ENCODE measurements around the gene HOXA9.

Gene HOXA9

GRCh38 chr7:27141137-27141922 lies 24.0 kb downstream of the HOXA9 start:
- no peak for FAIRE-seq

DNA sequence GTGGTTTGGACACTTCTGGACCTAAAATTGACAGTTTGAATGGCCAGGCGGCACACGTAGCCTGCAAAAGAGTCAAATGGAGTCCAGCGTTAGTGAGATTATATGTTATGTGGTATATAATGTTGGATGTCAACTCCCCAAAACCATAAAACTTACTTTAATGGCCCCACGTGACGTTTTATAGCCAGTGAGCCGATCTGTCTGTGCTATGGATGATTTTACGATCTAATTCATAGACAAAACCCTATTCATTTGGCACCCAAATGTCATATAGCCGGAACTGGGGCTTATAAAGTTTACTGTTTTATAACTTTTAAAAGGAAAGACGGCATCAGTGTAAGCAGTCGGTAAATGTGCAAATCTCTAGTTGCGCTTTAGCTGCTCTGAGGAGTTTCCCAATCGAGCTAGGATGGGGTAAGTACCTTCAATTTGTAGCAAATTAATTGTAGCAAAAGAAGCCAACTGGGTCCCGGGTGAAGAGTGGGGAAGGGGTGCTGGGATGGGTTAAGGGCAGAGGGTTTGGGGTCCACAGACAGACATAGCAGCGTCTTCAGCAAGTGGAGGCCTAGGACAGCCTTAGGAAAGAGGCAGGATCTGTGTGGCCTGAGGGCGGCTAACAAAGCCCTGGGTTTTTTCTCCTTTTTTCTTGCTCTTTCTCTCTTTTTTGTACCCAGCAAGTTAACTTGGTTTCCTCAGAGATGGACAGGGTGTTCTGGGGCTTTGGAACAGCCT lies 25.0 kb downstream of the HOXA9 start:
- no peak for FAIRE-seq
- no peak for TF ChIP-seq POLR2A (IDR thresholded peaks at IDR 0.05; ENCODE audit: low read depth, low read length)
- DNase-seq (ENCODE audit: insufficient read length, low spot score): no peak

More at GRCh38 chr7:27141137-27141922, 24.0 kb downstream of the HOXA9 start:
- no peak for TF ChIP-seq POLR2A (IDR thresholded peaks at IDR 0.05; ENCODE audit: low read depth, low read length)
- no peak for DNase-seq (ENCODE audit: insufficient read length, low spot score)

GRCh38 chr7:27139334-27140125 lies 25.8 kb downstream of the HOXA9 start:
- DNase-seq (ENCODE audit: insufficient read length, low spot score): no peak
- TF ChIP-seq POLR2A (IDR thresholded peaks at IDR 0.05; ENCODE audit: low read depth, low read length): no peak
- no peak for FAIRE-seq

DNA sequence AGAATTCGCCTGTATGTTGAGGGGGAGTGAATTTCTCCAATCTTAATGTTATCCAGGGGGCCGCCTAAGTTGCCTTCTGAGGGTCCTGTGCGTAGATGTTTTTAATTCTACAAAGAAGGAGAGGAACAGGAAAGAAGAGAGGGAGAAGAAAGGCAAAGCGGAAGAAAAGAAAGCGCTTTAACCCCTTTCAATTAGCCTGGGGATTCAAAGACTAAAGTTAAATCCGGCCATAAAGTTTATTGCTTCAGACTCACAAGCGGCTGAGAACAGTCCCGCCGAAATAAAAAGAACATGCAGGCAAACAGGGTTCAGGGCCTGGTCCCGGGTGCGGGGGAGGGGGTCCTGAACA lies 26.4 kb downstream of the HOXA9 start:
- DNase-seq (ENCODE audit: insufficient read length, low spot score): no peak

GRCh38 chr7:27138472-27138871 lies 26.9 kb downstream of the HOXA9 start:
- FAIRE-seq (no peak), DNase-seq (ENCODE audit: insufficient read length, low spot score) (no peak)
- no peak for TF ChIP-seq POLR2A (IDR thresholded peaks at IDR 0.05; ENCODE audit: low read depth, low read length)

More for the DNA sequence above, 26.4 kb downstream of the HOXA9 start:
- no peak for TF ChIP-seq POLR2A (IDR thresholded peaks at IDR 0.05; ENCODE audit: low read depth, low read length)
- no peak for FAIRE-seq

- FAIRE-seq: no peak
- no peak for DNase-seq (ENCODE audit: insufficient read length, low spot score)
- TF ChIP-seq POLR2A (IDR thresholded peaks at IDR 0.05; ENCODE audit: low read depth, low read length): no peak
These were observed 27.6 kb downstream of the HOXA9 start for GRCh38 chr7:27137640-27138315.

DNA sequence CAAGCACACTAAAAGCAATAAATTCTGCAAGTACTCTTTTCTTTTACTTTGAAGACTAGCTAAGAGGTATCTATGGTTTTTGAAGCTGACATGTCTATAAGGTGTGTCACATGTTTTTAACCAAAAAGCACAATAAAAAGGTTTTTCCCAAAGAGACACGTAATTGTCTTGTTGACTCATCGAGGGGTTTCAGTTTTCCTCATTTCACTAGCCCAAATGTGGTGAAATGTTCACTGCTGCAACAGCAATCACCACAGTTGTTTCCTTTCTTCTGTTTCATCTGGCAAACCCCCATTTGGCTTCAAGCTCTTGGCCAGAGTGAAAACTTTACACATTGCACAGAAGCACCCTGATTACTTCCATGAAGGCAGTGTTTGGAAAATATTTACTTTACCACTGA lies 30.9 kb downstream of the HOXA9 start:
- peak; percentile 89 for FAIRE-seq
- DNase-seq (ENCODE audit: insufficient read length, low spot score): no peak
- TF ChIP-seq POLR2A (IDR thresholded peaks at IDR 0.05; ENCODE audit: low read depth, low read length): no peak

DNA sequence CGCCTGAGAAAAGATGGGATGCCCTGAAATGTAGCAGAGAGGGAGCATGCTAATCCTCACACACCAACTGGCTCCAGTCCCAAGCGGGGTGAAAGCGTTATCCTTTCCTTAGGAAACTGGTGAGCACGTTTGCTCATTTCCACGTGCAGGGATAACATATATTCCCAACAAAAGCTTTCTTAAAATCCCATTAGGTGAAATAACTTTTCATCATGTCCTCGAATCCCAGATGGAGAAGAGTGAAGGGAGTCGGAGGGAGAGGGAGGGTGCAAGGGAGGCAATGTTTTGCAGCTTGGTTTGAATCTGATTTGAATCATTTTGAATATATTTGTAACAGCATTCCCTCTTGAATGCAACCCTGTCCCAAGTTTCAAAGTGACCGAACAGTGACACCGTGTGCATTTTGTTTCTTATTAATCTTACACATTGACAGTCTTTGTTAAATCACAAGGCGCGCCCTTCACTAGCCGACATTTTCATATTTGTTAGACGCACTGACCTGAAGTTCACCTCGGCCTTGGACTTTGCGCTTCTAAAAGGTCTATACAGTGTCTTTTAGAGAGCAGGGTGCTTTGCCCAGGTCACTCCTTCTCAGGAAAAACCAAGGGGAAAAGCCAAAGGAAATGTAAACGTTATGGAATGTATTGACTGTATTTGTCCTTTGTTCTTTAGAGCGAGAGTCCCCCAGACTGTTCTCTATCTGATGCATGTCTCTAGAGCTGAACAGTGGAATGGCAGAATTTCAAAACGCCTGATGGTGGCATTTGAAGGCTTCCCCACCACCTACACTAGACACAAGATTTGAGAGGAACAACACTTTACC lies 31.7 kb downstream of the HOXA9 start:
- no peak for TF ChIP-seq POLR2A (IDR thresholded peaks at IDR 0.05; ENCODE audit: low read depth, low read length)
- no peak for FAIRE-seq
- DNase-seq (ENCODE audit: insufficient read length, low spot score): no peak

- DNase-seq (ENCODE audit: insufficient read length, low spot score) (no peak), FAIRE-seq (no peak)
- TF ChIP-seq POLR2A (IDR thresholded peaks at IDR 0.05; ENCODE audit: low read depth, low read length): no peak
These were observed 32.4 kb downstream of the HOXA9 start for GRCh38 chr7:27132978-27133377.

GRCh38 chr7:27132214-27132613 lies 33.1 kb downstream of the HOXA9 start:
- TF ChIP-seq POLR2A (IDR thresholded peaks at IDR 0.05; ENCODE audit: low read depth, low read length): no peak
- DNase-seq (ENCODE audit: insufficient read length, low spot score) (no peak), FAIRE-seq (no peak)

GRCh38 chr7:27131390-27131819 lies 33.9 kb downstream of the HOXA9 start:
- FAIRE-seq (no peak), DNase-seq (ENCODE audit: insufficient read length, low spot score) (no peak)
- no peak for TF ChIP-seq POLR2A (IDR thresholded peaks at IDR 0.05; ENCODE audit: low read depth, low read length)

GRCh38 chr7:27130540-27131389 lies 34.6 kb downstream of the HOXA9 start, which contains the start of gene HOXA4:
HOXA4 (minus strand) TSS chr7:27130757; CDS start chr7:27130733, 24 bp downstream.
- DNase-seq (ENCODE audit: insufficient read length, low spot score) (peak; percentile 98), FAIRE-seq (no peak)
- peak; percentile 88 for TF ChIP-seq POLR2A (IDR thresholded peaks at IDR 0.05; ENCODE audit: low read depth, low read length)
